Panc1 (cell line): ENCODE results near the gene TOR1A. TPM values are rescaled to one million over a fixed set of nuclear protein-coding genes. Genes with fewer than 3 reads are reported as not detected.

Experiments
- ATAC-seq: fragments of 200-7000 bp; cut with Tn5 transposase; 2 replicates; pipeline ENCODE4 v1.9.1; 2020; ENCODE audit warnings: mild to moderate bottlenecking, moderate library complexity
- BruUV-seq: library from RNA; stranded (reverse); fragments of 400-500 nt; replicated peaks from 2 replicates; lab custom pipeline; 2021; lab: Mats Ljungman, UMichigan
- CTCF ChIA-PET: fragments of 300-600 bp; sonication (Branson Sonifier 250); formaldehyde crosslinking; loops from one replicate; lab custom pipeline; 2022; ENCODE audit warnings: antibody characterized with exemption; lab: Charles Lee
- POLR2A ChIA-PET: fragments of 300-600 bp; sonication (Branson Sonifier 250); formaldehyde crosslinking; loops from one replicate; lab custom pipeline; 2022; ENCODE audit warnings: antibody characterized with exemption; lab: Charles Lee
- DNase-seq: peaks from one replicate; pipeline ENCODE4 v3.0.0-alpha.2; 2010; ENCODE audit warnings: low read depth, low spot score
- H3K27ac ChIP-seq: 2 replicates; pipeline ENCODE4 v1.5.1; 2011; ENCODE audit warnings: mild to moderate bottlenecking, low read length, inconsistent platforms
- H3K27me3 ChIP-seq: fragments of 200-500 bp; sonication (Bioruptor generic); 2 replicates; pipeline ENCODE4 v1.6.0; 2014; ENCODE audit warnings: low read length, inconsistent platforms; ENCODE audit not compliant: control insufficient read depth, insufficient read depth
- H3K36me3 ChIP-seq: fragments of 200-500 bp; sonication (Bioruptor generic); 2 replicates; pipeline ENCODE4 v1.5.1; 2014; ENCODE audit warnings: inconsistent platforms, mild to moderate bottlenecking, low read length, moderate library complexity; ENCODE audit not compliant: control insufficient read depth, insufficient read depth
- H3K4me1 ChIP-seq: 2 replicates; pipeline ENCODE4 v1.5.1; 2011; ENCODE audit warnings: inconsistent platforms, mild to moderate bottlenecking, low read length, moderate library complexity; ENCODE audit not compliant: control insufficient read depth, insufficient read depth
- H3K4me3 ChIP-seq, 2 experiments: 2 replicates each; pipeline ENCODE4 v1.5.1; 2011 to 2012; ENCODE audit warnings: low read depth in 2 of 2, low read length in 2 of 2, mild to moderate bottlenecking in 2 of 2, inconsistent platforms in 1 of 2, moderate library complexity in 1 of 2
- H3K9me3 ChIP-seq: fragments of 200-500 bp; sonication (Bioruptor generic); 2 replicates; pipeline ENCODE4 v1.5.1; 2014; ENCODE audit warnings: low read depth, mild to moderate bottlenecking, inconsistent platforms, low read length, moderate library complexity; ENCODE audit not compliant: control insufficient read depth, insufficient read depth
- POLR2AphosphoS5 ChIP-seq: IDR thresholded peaks from 2 replicates; pipeline ENCODE4 v1.6.1; 2012; ENCODE audit warnings: mild to moderate bottlenecking, low read depth, low read length, moderate library complexity
- SIN3A ChIP-seq: IDR thresholded peaks from 2 replicates; pipeline ENCODE4 v1.6.1; 2012; ENCODE audit warnings: low read depth, mild to moderate bottlenecking, low read length, moderate library complexity, borderline replicate concordance; ENCODE audit not compliant: insufficient read depth
- TCF7L2 ChIP-seq: IDR thresholded peaks from 2 replicates; pipeline ENCODE4 v1.6.1; 2011; ENCODE audit warnings: mild to moderate bottlenecking, low read depth, low read length, inconsistent platforms
- in situ Hi-C: cut with HindIII; loops from 2 replicates; pipeline ENCODE4 v1.10.0; 2016; ENCODE audit warnings: low sequenced_read_pairs, low pct_unique_long_range_greater_than_20kb
- intact Hi-C: fragments of 100-400 bp; cut with micrococcal nuclease; formaldehyde crosslinking; loops from one replicate; pipeline ENCODE4 v1.10.0; 2022; ENCODE audit not compliant: unreplicated experiment
- total RNA-seq: library from RNA; stranded (reverse); gene quantifications from one replicate; pipeline ENCODE4 v1.2.1, GENCODE V29; 2021; ENCODE audit not compliant: unreplicated experiment
- TF ChIP-seq, protein P1 (sequence below), 2 experiments: IDR thresholded peaks; 2 replicates each; pipeline ENCODE4 v1.6.1; 2011 to 2012; ENCODE audit warnings: low read depth in 2 of 2, control low read depth in 1 of 2, low read length in 1 of 2, mild to moderate bottlenecking in 1 of 2, moderate library complexity in 1 of 2; ENCODE audit not compliant: insufficient read depth in 1 of 2
- TF ChIP-seq, protein P2 (sequence below): fragments of 450-650 bp; IDR thresholded peaks from 2 replicates; pipeline ENCODE4 v1.5.1; 2017; ENCODE audit warnings: mild to moderate bottlenecking

TOR1A gene
- total RNA-seq, 1 experiment from 2014 or later = 33.6 TPM

DNA sequence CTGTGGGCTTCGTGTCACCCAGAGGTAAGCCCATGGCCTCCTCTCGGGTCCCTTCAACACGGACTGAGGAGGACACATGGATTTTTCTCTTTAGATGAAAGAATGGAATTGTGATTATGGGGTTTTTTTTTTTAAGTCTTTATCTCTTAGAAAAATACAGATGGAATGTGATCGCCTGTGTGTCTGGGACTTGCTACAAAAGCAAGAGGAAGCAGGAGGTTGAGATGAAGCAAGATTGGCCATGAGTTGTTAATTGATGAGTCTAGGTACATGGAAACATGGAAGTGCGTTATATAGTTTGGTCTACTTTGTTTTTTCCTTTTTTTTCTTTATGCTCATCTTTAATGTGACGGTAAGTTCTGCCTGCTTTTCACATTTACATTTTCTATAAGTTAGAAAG lies 26.0 kb upstream of the TOR1A start:
- H3K27ac ChIP-seq = no peak overlapping the region
- H3K4me1 ChIP-seq = no peaks in the 10 kb centered on the region
- ATAC-seq (no peak), DNase-seq (no peak)
- intact Hi-C loops (no loop called here), in situ Hi-C loops (no loop called here)
- POLR2A ChIA-PET = no interaction called here
- H3K4me3 ChIP-seq = no peak overlapping the region
- CTCF ChIA-PET = no interaction called here
- BruUV-seq = no TSS peak
- TF ChIP-seq TCF7L2 (no peak), SIN3A (no peak), POLR2AphosphoS5 (no peak)
- TF ChIP-seq, protein P1, sequence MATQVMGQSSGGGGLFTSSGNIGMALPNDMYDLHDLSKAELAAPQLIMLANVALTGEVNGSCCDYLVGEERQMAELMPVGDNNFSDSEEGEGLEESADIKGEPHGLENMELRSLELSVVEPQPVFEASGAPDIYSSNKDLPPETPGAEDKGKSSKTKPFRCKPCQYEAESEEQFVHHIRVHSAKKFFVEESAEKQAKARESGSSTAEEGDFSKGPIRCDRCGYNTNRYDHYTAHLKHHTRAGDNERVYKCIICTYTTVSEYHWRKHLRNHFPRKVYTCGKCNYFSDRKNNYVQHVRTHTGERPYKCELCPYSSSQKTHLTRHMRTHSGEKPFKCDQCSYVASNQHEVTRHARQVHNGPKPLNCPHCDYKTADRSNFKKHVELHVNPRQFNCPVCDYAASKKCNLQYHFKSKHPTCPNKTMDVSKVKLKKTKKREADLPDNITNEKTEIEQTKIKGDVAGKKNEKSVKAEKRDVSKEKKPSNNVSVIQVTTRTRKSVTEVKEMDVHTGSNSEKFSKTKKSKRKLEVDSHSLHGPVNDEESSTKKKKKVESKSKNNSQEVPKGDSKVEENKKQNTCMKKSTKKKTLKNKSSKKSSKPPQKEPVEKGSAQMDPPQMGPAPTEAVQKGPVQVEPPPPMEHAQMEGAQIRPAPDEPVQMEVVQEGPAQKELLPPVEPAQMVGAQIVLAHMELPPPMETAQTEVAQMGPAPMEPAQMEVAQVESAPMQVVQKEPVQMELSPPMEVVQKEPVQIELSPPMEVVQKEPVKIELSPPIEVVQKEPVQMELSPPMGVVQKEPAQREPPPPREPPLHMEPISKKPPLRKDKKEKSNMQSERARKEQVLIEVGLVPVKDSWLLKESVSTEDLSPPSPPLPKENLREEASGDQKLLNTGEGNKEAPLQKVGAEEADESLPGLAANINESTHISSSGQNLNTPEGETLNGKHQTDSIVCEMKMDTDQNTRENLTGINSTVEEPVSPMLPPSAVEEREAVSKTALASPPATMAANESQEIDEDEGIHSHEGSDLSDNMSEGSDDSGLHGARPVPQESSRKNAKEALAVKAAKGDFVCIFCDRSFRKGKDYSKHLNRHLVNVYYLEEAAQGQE (IDR thresholded peaks at IDR 0.05; ENCODE audit: insufficient read depth in 1 of 2, low read depth in 2 of 2, low read length in 1 of 2) = no peak
- TF ChIP-seq, protein P2, sequence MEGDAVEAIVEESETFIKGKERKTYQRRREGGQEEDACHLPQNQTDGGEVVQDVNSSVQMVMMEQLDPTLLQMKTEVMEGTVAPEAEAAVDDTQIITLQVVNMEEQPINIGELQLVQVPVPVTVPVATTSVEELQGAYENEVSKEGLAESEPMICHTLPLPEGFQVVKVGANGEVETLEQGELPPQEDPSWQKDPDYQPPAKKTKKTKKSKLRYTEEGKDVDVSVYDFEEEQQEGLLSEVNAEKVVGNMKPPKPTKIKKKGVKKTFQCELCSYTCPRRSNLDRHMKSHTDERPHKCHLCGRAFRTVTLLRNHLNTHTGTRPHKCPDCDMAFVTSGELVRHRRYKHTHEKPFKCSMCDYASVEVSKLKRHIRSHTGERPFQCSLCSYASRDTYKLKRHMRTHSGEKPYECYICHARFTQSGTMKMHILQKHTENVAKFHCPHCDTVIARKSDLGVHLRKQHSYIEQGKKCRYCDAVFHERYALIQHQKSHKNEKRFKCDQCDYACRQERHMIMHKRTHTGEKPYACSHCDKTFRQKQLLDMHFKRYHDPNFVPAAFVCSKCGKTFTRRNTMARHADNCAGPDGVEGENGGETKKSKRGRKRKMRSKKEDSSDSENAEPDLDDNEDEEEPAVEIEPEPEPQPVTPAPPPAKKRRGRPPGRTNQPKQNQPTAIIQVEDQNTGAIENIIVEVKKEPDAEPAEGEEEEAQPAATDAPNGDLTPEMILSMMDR = no peak
- H3K9me3 ChIP-seq = no peaks in the 10 kb centered on the region
- H3K36me3 ChIP-seq = no peaks in the 10 kb centered on the region
- no peaks in the 10 kb centered on the region for H3K27me3 ChIP-seq

- H3K4me3 ChIP-seq = no peak overlapping the region
- ATAC-seq (0 out of 2 replicates have a peak, but pooled peaks have one; percentile 42), DNase-seq (no peak)
- in situ Hi-C loops (no loop called here), intact Hi-C loops (no loop called here)
- BruUV-seq = no TSS peak
- no peak for TF ChIP-seq POLR2AphosphoS5
- TF ChIP-seq SIN3A = no peak
- TF ChIP-seq, protein P2 = no peak
- TF ChIP-seq, protein P1 (IDR thresholded peaks at IDR 0.05; ENCODE audit: insufficient read depth in 1 of 2, low read depth in 2 of 2, low read length in 1 of 2) = no peak
- TF ChIP-seq TCF7L2 = no peak
- no peaks in the 10 kb centered on the region for H3K9me3 ChIP-seq
- POLR2A ChIA-PET = no interaction called here
- no peaks in the 10 kb centered on the region for H3K27me3 ChIP-seq
- H3K27ac ChIP-seq = no peak overlapping the region
- no peaks in the 10 kb centered on the region for H3K36me3 ChIP-seq
- CTCF ChIA-PET = no interaction called here
- H3K4me1 ChIP-seq = no peaks in the 10 kb centered on the region
Measured at GRCh38 chr9:129848712-129849441, 24.9 kb upstream of the TOR1A start.
